GM12873 (cell line): ENCODE measurements around the gene CCSER2.

Experiments used
- CTCF ChIP-seq: IDR thresholded peaks from 2 replicates; pipeline ENCODE4 v1.5.1; 2012; ENCODE audit warnings: low read depth, mild to moderate bottlenecking, moderate library complexity, low read length, control low read depth; ENCODE audit not compliant: insufficient read depth; ENCODE audit errors: missing control alignments

The CCSER2 gene

GRCh38 chr10:84519235-84519634 lies 190.8 kb downstream of the CCSER2 start:
- TF ChIP-seq CTCF: no peak

- no peak for TF ChIP-seq CTCF
Observed at GRCh38 chr10:84521013-84521412, 192.6 kb downstream of the CCSER2 start.

GRCh38 chr10:84521468-84521867 lies 193.1 kb downstream of the CCSER2 start:
- TF ChIP-seq CTCF: no peak

GRCh38 chr10:84522612-84523462 lies 194.4 kb downstream of the CCSER2 start:
- TF ChIP-seq CTCF: no peak

- no peak for TF ChIP-seq CTCF
Observed at GRCh38 chr10:84523526-84523925, 195.1 kb downstream of the CCSER2 start.

GRCh38 chr10:84524435-84524834 lies 196.0 kb downstream of the CCSER2 start:
- TF ChIP-seq CTCF: no peak

GRCh38 chr10:84525120-84525806 lies 196.9 kb downstream of the CCSER2 start:
- no peak for TF ChIP-seq CTCF
